Endothelial cell of umbilical vein (primary cell): ENCODE data around the gene MBTD1. TPM values are rescaled to one million over a fixed set of nuclear protein-coding genes. Genes with fewer than 3 reads are reported as not detected.

ENCODE experiments used
- BruUV-seq: library from RNA; stranded (reverse); fragments of 400-500 nt; replicated peaks from 2 replicates; lab custom pipeline; 2021; lab: Mats Ljungman, UMichigan
- CTCF ChIA-PET: fragments of 300-600, 350-600 bp; sonication (Branson Sonifier 250); formaldehyde crosslinking; loops from one replicate; lab custom pipeline; 2021; ENCODE audit warnings: antibody characterized with exemption, inconsistent platforms; lab: Charles Lee
- POLR2A ChIA-PET: fragments of 300-600, 350-600 bp; sonication (Branson Sonifier 250); formaldehyde crosslinking; loops from one replicate; lab custom pipeline; 2021; ENCODE audit warnings: antibody characterized with exemption, inconsistent platforms; lab: Charles Lee
- DNase-seq: peaks from one replicate; pipeline ENCODE4 v3.0.0-alpha.2; 2011; ENCODE audit warnings: low read depth, low spot score
- FAIRE-seq: peaks from 2 replicates; lab custom pipeline; 2011; peaks lifted over from hg19 to GRCh38; lab: Jason Lieb, UNC
- H2AFZ ChIP-seq: 2 replicates; pipeline ENCODE4 v1.6.0; 2012; ENCODE audit warnings: low read depth, low read length, control low read depth, inconsistent platforms
- H3K27ac ChIP-seq: 2 replicates; pipeline ENCODE4 v1.5.1; 2011; ENCODE audit warnings: low read depth, mild to moderate bottlenecking, control low read depth, low read length, moderate library complexity; ENCODE audit not compliant: insufficient read depth
- H3K27me3 ChIP-seq, 2 experiments: 2 replicates each; pipeline versions ENCODE4 v1.6.0 to v1.6.1; 2011; ENCODE audit warnings: low read length in 2 of 2, mixed read lengths in 1 of 2; ENCODE audit not compliant: control insufficient read depth in 2 of 2, insufficient read depth in 2 of 2
- H3K36me3 ChIP-seq, 2 experiments: 2 replicates in 1 of 2; 3 replicates in 1 of 2; pipeline ENCODE4 v1.5.1; 2011; ENCODE audit warnings: low read length in 2 of 2, mild to moderate bottlenecking in 1 of 2, moderate library complexity in 1 of 2; ENCODE audit not compliant: control insufficient read depth in 2 of 2, insufficient read depth in 2 of 2; ENCODE audit errors: extremely low read depth in 1 of 2
- H3K4me1 ChIP-seq: 3 replicates; pipeline ENCODE4 v1.5.1; 2011; ENCODE audit warnings: mild to moderate bottlenecking, low read length; ENCODE audit not compliant: control insufficient read depth, insufficient read depth; ENCODE audit errors: extremely low read depth
- H3K4me2 ChIP-seq: 2 replicates; pipeline ENCODE4 v1.6.1; 2011; ENCODE audit warnings: low read length, control low read depth, mixed read lengths; ENCODE audit not compliant: insufficient read depth
- H3K4me3 ChIP-seq, 3 experiments: fragments of 200-600 bp in 1 of 3; sonication (generic), shearing (Covaris generic) in 1 of 3; replicated peaks in 1 of 3; 2 replicates each; pipeline ENCODE4 v1.5.1; 2011 to 2016; ENCODE audit warnings: control low read depth in 3 of 3, low read length in 3 of 3, mild to moderate bottlenecking in 2 of 3, inconsistent platforms in 1 of 3, low read depth in 1 of 3, moderate library complexity in 1 of 3; ENCODE audit not compliant: insufficient read depth in 1 of 3
- H3K79me2 ChIP-seq: 2 replicates; pipeline ENCODE4 v1.6.0; 2012; ENCODE audit warnings: low read length, inconsistent platforms; ENCODE audit not compliant: control insufficient read depth, insufficient read depth
- H3K9ac ChIP-seq: replicated peaks from 2 replicates; pipeline ENCODE3; 2011; ENCODE audit warnings: low read length, control low read depth; ENCODE audit not compliant: insufficient read depth; ENCODE audit errors: extremely low read depth
- H3K9me1 ChIP-seq: replicated peaks from 3 replicates; pipeline ENCODE4 v1.6.0; 2011; ENCODE audit warnings: mild to moderate bottlenecking, low read length; ENCODE audit not compliant: control insufficient read depth, insufficient read depth; ENCODE audit errors: extremely low read depth
- H3K9me3 ChIP-seq: replicated peaks from 2 replicates; pipeline ENCODE4 v1.5.1; 2012; ENCODE audit warnings: low read length, inconsistent platforms; ENCODE audit not compliant: control insufficient read depth, insufficient read depth
- H4K20me1 ChIP-seq: replicated peaks from 2 replicates; pipeline ENCODE3; 2011; ENCODE audit warnings: mild to moderate bottlenecking, low read length; ENCODE audit not compliant: control insufficient read depth, insufficient read depth; ENCODE audit errors: extremely low read depth
- CTCF ChIP-seq, 2 donors: IDR thresholded peaks; 1 replicate in 1 of 2; 2 replicates in 1 of 2; pipeline ENCODE4 v1.5.1; 2011; ENCODE audit warnings: low read length in 2 of 2, mild to moderate bottlenecking in 2 of 2, moderate library complexity in 2 of 2, control low read depth in 1 of 2, inconsistent platforms in 1 of 2, low read depth in 1 of 2; ENCODE audit not compliant: insufficient read depth in 1 of 2; ENCODE audit errors: extremely low read depth in 1 of 2
- EZH2 ChIP-seq: IDR thresholded peaks from 2 replicates; pipeline ENCODE4 v1.6.1; 2012; ENCODE audit warnings: borderline replicate concordance, low read depth, mild to moderate bottlenecking, moderate library complexity, low read length, inconsistent platforms; ENCODE audit not compliant: severe bottlenecking
- FOS ChIP-seq: IDR thresholded peaks from 2 replicates; pipeline ENCODE4 v1.6.1; 2011; ENCODE audit warnings: mild to moderate bottlenecking, low read length, moderate library complexity, borderline replicate concordance; ENCODE audit not compliant: insufficient read depth
- GATA2 ChIP-seq: IDR thresholded peaks from 2 replicates; pipeline ENCODE4 v1.7.0; 2011; ENCODE audit warnings: low read depth, mild to moderate bottlenecking, moderate library complexity, mixed read lengths, low read length; ENCODE audit not compliant: insufficient read length, insufficient read depth
- JUN ChIP-seq: IDR thresholded peaks from 2 replicates; pipeline ENCODE4 v1.6.1; 2011; ENCODE audit warnings: borderline replicate concordance, low read depth; ENCODE audit not compliant: insufficient read length, insufficient read depth
- MAX ChIP-seq: IDR thresholded peaks from 2 replicates; pipeline ENCODE4 v1.6.1; 2011; ENCODE audit not compliant: insufficient read depth, insufficient read length
- MYC ChIP-seq: IDR thresholded peaks from one replicate; pipeline ENCODE4 v1.6.1; 2011; ENCODE audit warnings: mild to moderate bottlenecking, low read depth, low read length
- POLR2A ChIP-seq: IDR thresholded peaks from 2 replicates; pipeline ENCODE4 v1.6.1; 2012; ENCODE audit warnings: low read depth, mild to moderate bottlenecking, control low read depth, low read length
- POLR2AphosphoS5 ChIP-seq: IDR thresholded peaks from 2 replicates; pipeline ENCODE4 v1.6.1; 2012; ENCODE audit warnings: low read depth, mild to moderate bottlenecking, control low read depth, low read length, moderate library complexity; ENCODE audit not compliant: insufficient read depth
- dilution Hi-C: fragments of 300-500 bp; cut with MboI; formaldehyde crosslinking; loops from one replicate; pipeline ENCODE4 v1.15.0; 2019; ENCODE audit warnings: low sequenced_read_pairs; ENCODE audit not compliant: extremely low pct_ligation_motif_present
- intact Hi-C: fragments of 100-400 bp; cut with micrococcal nuclease; formaldehyde crosslinking; loops from one replicate; pipeline ENCODE4 v1.10.0; 2022
- polyA plus RNA-seq, 4 experiments: library from polyadenylated mRNA; depleted of rRNA in 3 of 4; stranded (reverse) in 3 of 4; unstranded in 1 of 4; fragments of >200 nt; gene quantifications; 2 replicates each; pipeline versions ENCODE4 v1.2.1 to v1.2.3, GENCODE V29; 2011 to 2012; ENCODE audit warnings: missing spikeins in 1 of 4
- total RNA-seq: library from RNA; stranded (reverse); gene quantifications from 2 replicates; pipeline ENCODE4 v1.2.3, GENCODE V29; 2021

MBTD1 gene
- total and polyA plus RNA-seq, 2 donors (not counting 3 experiments of a cell fraction or from before 2014, with no cell fraction given): 4.8 to 14.0 TPM

- Histone ChIP-seq H2AFZ (no peak overlapping the region), H3K9ac (no peak overlapping the region), H3K36me3 (no peaks in the 10 kb centered on the region), H3K4me2 (no peak overlapping the region), H3K4me3 (no peak overlapping the region), H3K27me3 (no peaks in the 10 kb centered on the region), H3K4me1 (peaks cover 6% of the 10 kb centered on the region), H3K79me2 (peaks cover 7% of the 10 kb centered on the region), H3K9me3 (no peaks in the 10 kb centered on the region), H3K9me1 (no peaks in the 10 kb centered on the region), H4K20me1 (no peaks in the 10 kb centered on the region), H3K27ac (no peak overlapping the region)
- no peak for DNase-seq
- intact Hi-C loops (no loop called here), dilution Hi-C loops (no loop called here)
- ChIA-PET POLR2A (no interaction called here), CTCF (interaction anchor here (1.2 to 1.4 kb wide), 2 partner anchors 9 to 148 kb away, joined by 3 to 4 read pairs; no protein-coding TSS in a partner anchor)
- TF ChIP-seq EZH2: no peak
- TF ChIP-seq POLR2AphosphoS5: no peak
- no peak for TF ChIP-seq CTCF (IDR thresholded peaks at IDR 0.05; ENCODE audit: extremely low read depth in 1 of 2, insufficient read depth in 1 of 2, low read depth in 1 of 2, low read length in 2 of 2)
- no peak for TF ChIP-seq MAX
- TF ChIP-seq MYC: no peak
- TF ChIP-seq GATA2: no peak
- TF ChIP-seq JUN: no peak
- no peak for TF ChIP-seq FOS
- TF ChIP-seq POLR2A: no peak
- FAIRE-seq: no peak
- BruUV-seq: no TSS peak
Observed at GRCh38 chr17:51149163-51149562, 110.7 kb downstream of the MBTD1 start.
